Liver (tissue), 9 donors: Measurements from ENCODE around the gene DYNC1H1. TPM values are rescaled to one million over a fixed set of nuclear protein-coding genes. Genes with fewer than 3 reads are reported as not detected.

Experiments
- DNase-seq: peaks from one replicate; pipeline ENCODE4 v3.0.0-alpha.2; 2017; ENCODE audit warnings: low spot score
- H3K27ac ChIP-seq, 2 donors: one replicate each; pipeline ENCODE4 v1.7.0; 2013; ENCODE audit warnings: inconsistent platforms in 2 of 2, low read length in 2 of 2, control low read depth in 1 of 2, low read depth in 1 of 2, mild to moderate bottlenecking in 1 of 2
- H3K27me3 ChIP-seq, 4 donors: one replicate each; pipeline versions ENCODE4 v1.6.1 to v1.7.0; 2013; ENCODE audit warnings: low read length in 3 of 4, inconsistent platforms in 1 of 4, mild to moderate bottlenecking in 1 of 4, moderate library complexity in 1 of 4; ENCODE audit not compliant: control insufficient read depth in 4 of 4, insufficient read depth in 4 of 4
- H3K36me3 ChIP-seq, 4 donors: one replicate each; pipeline versions ENCODE4 v1.6.1 to v1.7.0; 2013; ENCODE audit warnings: low read length in 3 of 4, mild to moderate bottlenecking in 3 of 4, low read depth in 1 of 4, moderate library complexity in 1 of 4; ENCODE audit not compliant: control insufficient read depth in 4 of 4, insufficient read depth in 3 of 4
- H3K4me1 ChIP-seq, 4 donors: one replicate each; pipeline versions ENCODE4 v1.6.1 to v1.7.0; 2013; ENCODE audit warnings: low read length in 3 of 4, mild to moderate bottlenecking in 3 of 4, moderate library complexity in 1 of 4; ENCODE audit not compliant: control insufficient read depth in 4 of 4, insufficient read depth in 4 of 4
- H3K4me3 ChIP-seq, 3 donors: one replicate each; pipeline versions ENCODE4 v1.6.1 to v1.7.0; 2013; ENCODE audit warnings: low read length in 3 of 3, control low read depth in 1 of 3, low read depth in 1 of 3, mild to moderate bottlenecking in 1 of 3
- H3K9ac ChIP-seq, 2 donors: one replicate each; pipeline ENCODE4 v1.7.0; 2013; ENCODE audit warnings: low read length in 2 of 2, mild to moderate bottlenecking in 2 of 2, moderate library complexity in 2 of 2, control low read depth in 1 of 2, low read depth in 1 of 2
- H3K9me3 ChIP-seq, 4 donors: one replicate each; pipeline versions ENCODE4 v1.6.1 to v1.7.0; 2013; ENCODE audit warnings: low read length in 3 of 4; ENCODE audit not compliant: control insufficient read depth in 4 of 4
- ATF3 ChIP-seq: IDR thresholded peaks from 2 replicates; pipeline ENCODE4 v1.6.1; 2016; ENCODE audit warnings: antibody characterized with exemption
- CTCF ChIP-seq: fragments of 150-350 bp; IDR thresholded peaks from 2 replicates; pipeline ENCODE4 v1.5.1; 2017; ENCODE audit warnings: improper control_type of control experiment, low read depth, low read length; ENCODE audit not compliant: missing input control
- EGR1 ChIP-seq, 2 donors: IDR thresholded peaks; 2 replicates each; pipeline ENCODE4 v1.6.1; 2016 to 2018; ENCODE audit warnings: antibody characterized with exemption in 2 of 2, low read depth in 2 of 2
- FOXA1 ChIP-seq: IDR thresholded peaks from 2 replicates; pipeline ENCODE4 v1.6.1; 2016; ENCODE audit warnings: antibody characterized with exemption
- FOXA2 ChIP-seq: IDR thresholded peaks from 2 replicates; pipeline ENCODE4 v1.6.1; 2016; ENCODE audit warnings: antibody characterized with exemption
- GABPA ChIP-seq, 2 donors: IDR thresholded peaks in 1 of 2; conservative IDR thresholded peaks in 1 of 2; 2 replicates each; pipeline ENCODE4 v1.6.1; 2016; ENCODE audit warnings: antibody characterized with exemption in 2 of 2, mild to moderate bottlenecking in 1 of 2, moderate library complexity in 1 of 2
- HNF4A ChIP-seq, 2 donors: conservative IDR thresholded peaks; 2 replicates each; pipeline ENCODE4 v1.6.1; 2016; ENCODE audit warnings: antibody characterized with exemption in 2 of 2, mild to moderate bottlenecking in 2 of 2
- HNF4G ChIP-seq: IDR thresholded peaks from 2 replicates; pipeline ENCODE4 v1.6.1; 2016; ENCODE audit warnings: antibody characterized with exemption
- JUND ChIP-seq, 2 donors: IDR thresholded peaks; 2 replicates each; pipeline ENCODE4 v1.6.1; 2016; ENCODE audit warnings: antibody characterized with exemption in 2 of 2
- MAX ChIP-seq: IDR thresholded peaks from 2 replicates; pipeline ENCODE4 v1.6.1; 2016; ENCODE audit warnings: antibody characterized with exemption
- NR2F2 ChIP-seq: IDR thresholded peaks from 2 replicates; pipeline ENCODE4 v1.6.1; 2016; ENCODE audit warnings: antibody characterized with exemption
- RAD21 ChIP-seq, 2 donors: IDR thresholded peaks; 2 replicates each; pipeline ENCODE4 v1.6.1; 2016; ENCODE audit warnings: antibody characterized with exemption in 2 of 2, mild to moderate bottlenecking in 2 of 2
- RXRA ChIP-seq, 2 donors: IDR thresholded peaks; 2 replicates each; pipeline ENCODE4 v1.6.1; 2017 to 2018; ENCODE audit warnings: antibody characterized with exemption in 2 of 2, mild to moderate bottlenecking in 1 of 2
- SP1 ChIP-seq: IDR thresholded peaks from 2 replicates; pipeline ENCODE4 v1.6.1; 2018; ENCODE audit warnings: antibody characterized with exemption, mild to moderate bottlenecking
- TAF1 ChIP-seq: conservative IDR thresholded peaks from 2 replicates; pipeline ENCODE4 v1.6.1; 2016; ENCODE audit warnings: antibody characterized with exemption, mild to moderate bottlenecking
- YY1 ChIP-seq: IDR thresholded peaks from 2 replicates; pipeline ENCODE4 v1.6.1; 2016; ENCODE audit warnings: antibody characterized with exemption, mild to moderate bottlenecking
- ZBTB33 ChIP-seq: IDR thresholded peaks from 2 replicates; pipeline ENCODE4 v1.6.1; 2016; ENCODE audit warnings: antibody characterized with exemption
- WGBS: extraction: QIAGEN DNeasy Blood & Tissue Kit; methylation state at CpG from one replicate; pipeline ENCODE4 v1.1.7; 2013; 5-methylcytosine and 5-hydroxymethylcytosine counted together
- polyA plus RNA-seq, 2 donors: library from polyadenylated mRNA; stranded (reverse) in 1 of 2; unstranded in 1 of 2; fragments of 200-250 nt in 1 of 2; fragments of >200 nt in 1 of 2; fragmentation: Nextera tagmentation in 1 of 2; extraction: Ambion mirVana in 1 of 2; gene quantifications; one replicate each; pipeline versions ENCODE4 v1.2.1 to v1.2.3, GENCODE V29; 2013 to 2015
- total RNA-seq, 2 donors: library from RNA; depleted of rRNA; stranded (reverse); fragments of >200 nt; gene quantifications; one replicate each; pipeline ENCODE4 v1.2.3, GENCODE V29; 2014
- TF ChIP-seq, protein P1 (sequence below): IDR thresholded peaks from 2 replicates; pipeline ENCODE4 v1.6.1; 2016; ENCODE audit warnings: antibody characterized with exemption, mild to moderate bottlenecking
- donor health status: healthy.
- donor health status: healthy.
- donor health status: healthy.
- donor health status: healthy.
- donor health status: healthy.

Gene DYNC1H1
- total and polyA plus RNA-seq, 4 donors = 50.3 to 201 (median 82.6) TPM

DNA sequence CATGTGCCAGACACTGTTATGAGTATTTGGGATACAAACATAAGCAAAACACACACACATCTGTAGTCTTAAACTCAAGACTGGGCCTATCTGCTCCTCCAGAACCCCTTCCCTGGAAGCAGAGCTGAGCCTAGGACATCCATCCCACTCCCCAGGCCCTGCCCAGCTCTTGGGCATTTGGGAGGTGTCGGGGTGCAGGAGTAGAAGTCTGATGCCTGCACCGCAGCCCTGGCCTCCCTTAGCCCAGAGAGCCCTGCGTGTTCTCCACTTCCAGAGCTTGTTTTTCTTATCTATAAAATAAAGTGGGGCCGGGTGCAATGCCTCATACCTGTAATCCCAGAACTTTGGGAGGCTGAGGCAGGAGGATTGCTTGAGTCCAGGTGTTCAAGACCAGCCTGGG lies 110.8 kb downstream of the DYNC1H1 start:
- no peaks in the 10 kb centered on the region for H3K27me3 ChIP-seq
- no peaks in the 10 kb centered on the region for H3K9me3 ChIP-seq
- H3K36me3 ChIP-seq = peaks cover 8 to 18% (median 11%) of the 10 kb centered on the region in 4 donors
- H3K9ac ChIP-seq = no peak overlapping the region
- 83% methylated on average over 4 of the region's 4 CpGs for WGBS
- no peak for DNase-seq
- no peaks in the 10 kb centered on the region for H3K4me1 ChIP-seq
- H3K4me3 ChIP-seq = no peak overlapping the region
- TF ChIP-seq ZBTB33 (no peak), NR2F2 (no peak), JUND (IDR thresholded peaks at IDR 0.05) (no peak), GABPA (IDR thresholded peaks at IDR 0.05 in 1 of 2, conservative IDR thresholded peaks at IDR 0.05 in 1 of 2) (no peak), FOXA1 (no peak), ATF3 (no peak), YY1 (no peak), HNF4G (no peak), CTCF (no peak), HNF4A (conservative IDR thresholded peaks at IDR 0.05) (no peak), TAF1 (no peak), SP1 (no peak), FOXA2 (no peak)
- TF ChIP-seq, protein P1, sequence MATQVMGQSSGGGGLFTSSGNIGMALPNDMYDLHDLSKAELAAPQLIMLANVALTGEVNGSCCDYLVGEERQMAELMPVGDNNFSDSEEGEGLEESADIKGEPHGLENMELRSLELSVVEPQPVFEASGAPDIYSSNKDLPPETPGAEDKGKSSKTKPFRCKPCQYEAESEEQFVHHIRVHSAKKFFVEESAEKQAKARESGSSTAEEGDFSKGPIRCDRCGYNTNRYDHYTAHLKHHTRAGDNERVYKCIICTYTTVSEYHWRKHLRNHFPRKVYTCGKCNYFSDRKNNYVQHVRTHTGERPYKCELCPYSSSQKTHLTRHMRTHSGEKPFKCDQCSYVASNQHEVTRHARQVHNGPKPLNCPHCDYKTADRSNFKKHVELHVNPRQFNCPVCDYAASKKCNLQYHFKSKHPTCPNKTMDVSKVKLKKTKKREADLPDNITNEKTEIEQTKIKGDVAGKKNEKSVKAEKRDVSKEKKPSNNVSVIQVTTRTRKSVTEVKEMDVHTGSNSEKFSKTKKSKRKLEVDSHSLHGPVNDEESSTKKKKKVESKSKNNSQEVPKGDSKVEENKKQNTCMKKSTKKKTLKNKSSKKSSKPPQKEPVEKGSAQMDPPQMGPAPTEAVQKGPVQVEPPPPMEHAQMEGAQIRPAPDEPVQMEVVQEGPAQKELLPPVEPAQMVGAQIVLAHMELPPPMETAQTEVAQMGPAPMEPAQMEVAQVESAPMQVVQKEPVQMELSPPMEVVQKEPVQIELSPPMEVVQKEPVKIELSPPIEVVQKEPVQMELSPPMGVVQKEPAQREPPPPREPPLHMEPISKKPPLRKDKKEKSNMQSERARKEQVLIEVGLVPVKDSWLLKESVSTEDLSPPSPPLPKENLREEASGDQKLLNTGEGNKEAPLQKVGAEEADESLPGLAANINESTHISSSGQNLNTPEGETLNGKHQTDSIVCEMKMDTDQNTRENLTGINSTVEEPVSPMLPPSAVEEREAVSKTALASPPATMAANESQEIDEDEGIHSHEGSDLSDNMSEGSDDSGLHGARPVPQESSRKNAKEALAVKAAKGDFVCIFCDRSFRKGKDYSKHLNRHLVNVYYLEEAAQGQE = no peak
- H3K27ac ChIP-seq = no peak overlapping the region

GRCh38 chr14:102077382-102077709 lies 113.0 kb downstream of the DYNC1H1 start:
- no peak overlapping the region for H3K4me3 ChIP-seq
- H3K27me3 ChIP-seq = no peaks in the 10 kb centered on the region
- no peak overlapping the region for H3K27ac ChIP-seq
- 95% methylated on average over 5 of the region's 5 CpGs for WGBS
- no peaks in the 10 kb centered on the region for H3K9me3 ChIP-seq
- no peak for DNase-seq
- no peaks in the 10 kb centered on the region for H3K4me1 ChIP-seq
- H3K9ac ChIP-seq = no peak overlapping the region
- H3K36me3 ChIP-seq = peaks cover 14 to 40% (median 31%) of the 10 kb centered on the region in 4 donors
- TF ChIP-seq HNF4A (conservative IDR thresholded peaks at IDR 0.05) = no peak
- TF ChIP-seq MAX = no peak
- no peak for TF ChIP-seq CTCF
- no peak for TF ChIP-seq NR2F2
- TF ChIP-seq TAF1 = no peak
- no peak for TF ChIP-seq ATF3
- no peak for TF ChIP-seq RXRA (IDR thresholded peaks at IDR 0.05)
- TF ChIP-seq RAD21 (IDR thresholded peaks at IDR 0.05) = no peak
- TF ChIP-seq EGR1 (IDR thresholded peaks at IDR 0.05; ENCODE audit: low read depth in 2 of 2) = no peak
- TF ChIP-seq YY1 = no peak
- no peak for TF ChIP-seq HNF4G
- no peak for TF ChIP-seq ZBTB33
